T-helper 2 cell treated with Interferon-gamma antibody and Interleukin-4, amounts not matched to agents 5 μg/mL and 100 μg/mL, for 36 hours (primary cell): ENCODE measurements around the gene TRIM47.
"Not testable (repeated sequence)": the region's sequence is repeated elsewhere in the genome, so short reads cannot be mapped to it uniquely, and the experiment has no call there.

ENCODE experiments used
- DNase-seq: peaks from one replicate; pipeline ENCODE4 v3.0.0; 2021; ENCODE audit warnings: low spot score
- H3K27ac Mint-ChIP-seq: one replicate; pipeline ENCODE4 v1.8.0; 2021; ENCODE audit warnings: mild to moderate bottlenecking, mixed read lengths
- H3K27me3 Mint-ChIP-seq: one replicate; pipeline ENCODE4 v1.8.0; 2021; ENCODE audit warnings: low read depth, mixed read lengths
- H3K36me3 Mint-ChIP-seq: one replicate; pipeline ENCODE4 v1.8.0; 2021; ENCODE audit warnings: low read depth, mixed read lengths
- H3K4me1 Mint-ChIP-seq: one replicate; pipeline ENCODE4 v1.8.0; 2021; ENCODE audit warnings: low read depth, mixed read lengths
- H3K4me3 Mint-ChIP-seq: one replicate; pipeline ENCODE4 v1.8.0; 2022; ENCODE audit warnings: mild to moderate bottlenecking, moderate library complexity, mixed read lengths
- H3K9me3 Mint-ChIP-seq: one replicate; pipeline ENCODE4 v1.8.0; 2021; ENCODE audit warnings: mixed read lengths

The TRIM47 gene

GRCh38 chr17:75856062-75856756 is 22.2 kb downstream of the TRIM47 start:
- no peak overlapping the region for H3K4me3 Mint-ChIP-seq
- no peaks in the 10 kb centered on the region for H3K9me3 Mint-ChIP-seq
- H3K27me3 Mint-ChIP-seq: no peaks in the 10 kb centered on the region
- H3K27ac Mint-ChIP-seq: peak overlapping the region; percentile 88
- peaks cover 32% of the 10 kb centered on the region for H3K4me1 Mint-ChIP-seq
- DNase-seq: peak; percentile 7
- peaks cover 5% of the 10 kb centered on the region for H3K36me3 Mint-ChIP-seq

GRCh38 chr17:75855310-75856061 is 22.9 kb downstream of the TRIM47 start, which contains the start of gene WBP2:
Gene WBP2 (minus strand): TSS chr17:75855335. CDS start chr17:75855297, 38 bp downstream.
- Mint-ChIP-seq H3K4me3 (no peak within 1 kb of the TSS), H3K36me3 (peaks cover 7% of the 10 kb centered on the region), H3K27me3 (no peaks in the 10 kb centered on the region), H3K9me3 (no peaks in the 10 kb centered on the region), H3K4me1 (peaks cover 29% of the 10 kb centered on the region), H3K27ac (peak within 1 kb of the TSS; percentile 88)
- DNase-seq: peak; percentile 98

- Mint-ChIP-seq H3K36me3 (peaks cover 8% of the 10 kb centered on the region), H3K9me3 (no peaks in the 10 kb centered on the region), H3K4me1 (peaks cover 29% of the 10 kb centered on the region), H3K4me3 (no peak overlapping the region), H3K27ac (no peak overlapping the region), H3K27me3 (no peaks in the 10 kb centered on the region)
- DNase-seq: no peak
Measured at GRCh38 chr17:75854881-75855309, 23.5 kb downstream of the TRIM47 start.

GRCh38 chr17:75854101-75854748 is 24.2 kb downstream of the TRIM47 start:
- Mint-ChIP-seq H3K4me1 (peaks cover 26% of the 10 kb centered on the region), H3K9me3 (no peaks in the 10 kb centered on the region), H3K36me3 (peaks cover 14% of the 10 kb centered on the region), H3K27me3 (no peaks in the 10 kb centered on the region), H3K27ac (no peak overlapping the region), H3K4me3 (no peak overlapping the region)
- no peak for DNase-seq

GRCh38 chr17:75853433-75853832 is 24.9 kb downstream of the TRIM47 start:
- Mint-ChIP-seq H3K36me3 (peaks cover 17% of the 10 kb centered on the region), H3K4me3 (no peak overlapping the region), H3K4me1 (peaks cover 23% of the 10 kb centered on the region), H3K27me3 (no peaks in the 10 kb centered on the region), H3K27ac (peak overlapping the region; percentile 31), H3K9me3 (no peaks in the 10 kb centered on the region)
- no peak for DNase-seq

- Mint-ChIP-seq H3K36me3 (peaks cover 28% of the 10 kb centered on the region), H3K4me1 (peaks cover 19% of the 10 kb centered on the region)
- not testable (repeated sequence) for H3K9me3 Mint-ChIP-seq, DNase-seq, H3K27me3 Mint-ChIP-seq, H3K4me3 Mint-ChIP-seq, H3K27ac Mint-ChIP-seq
Measured at GRCh38 chr17:75851693-75851991, 26.7 kb downstream of the TRIM47 start.

GRCh38 chr17:75850928-75851692 is 27.3 kb downstream of the TRIM47 start:
- no peak overlapping the region for H3K27ac Mint-ChIP-seq
- H3K4me1 Mint-ChIP-seq: peaks cover 14% of the 10 kb centered on the region
- no peak for DNase-seq
- H3K36me3 Mint-ChIP-seq: peaks cover 32% of the 10 kb centered on the region
- H3K27me3 Mint-ChIP-seq: no peaks in the 10 kb centered on the region
- H3K4me3 Mint-ChIP-seq: no peak overlapping the region
- H3K9me3 Mint-ChIP-seq: no peaks in the 10 kb centered on the region

- no peak overlapping the region for H3K4me3 Mint-ChIP-seq
- no peak overlapping the region for H3K27ac Mint-ChIP-seq
- H3K36me3 Mint-ChIP-seq: peaks cover 40% of the 10 kb centered on the region
- peaks cover 22% of the 10 kb centered on the region for H3K4me1 Mint-ChIP-seq
- H3K27me3 Mint-ChIP-seq: no peaks in the 10 kb centered on the region
- no peaks in the 10 kb centered on the region for H3K9me3 Mint-ChIP-seq
- DNase-seq: no peak
Measured at GRCh38 chr17:75849724-75850123, 28.7 kb downstream of the TRIM47 start.

GRCh38 chr17:75849279-75849646 is 29.1 kb downstream of the TRIM47 start:
- Mint-ChIP-seq H3K36me3 (peaks cover 40% of the 10 kb centered on the region), H3K4me1 (peaks cover 20% of the 10 kb centered on the region), H3K4me3 (no peak overlapping the region), H3K27me3 (no peaks in the 10 kb centered on the region), H3K27ac (no peak overlapping the region), H3K9me3 (no peaks in the 10 kb centered on the region)
- no peak for DNase-seq

GRCh38 chr17:75848523-75849278 is 29.7 kb downstream of the TRIM47 start:
- H3K27ac Mint-ChIP-seq: peak overlapping the region; percentile 67
- DNase-seq: peak; percentile 61
- H3K36me3 Mint-ChIP-seq: peaks cover 42% of the 10 kb centered on the region

GRCh38 chr17:75847614-75848522 is 30.5 kb downstream of the TRIM47 start:
- H3K4me1 Mint-ChIP-seq: peaks cover 16% of the 10 kb centered on the region
- H3K27me3 Mint-ChIP-seq: no peaks in the 10 kb centered on the region
- no peaks in the 10 kb centered on the region for H3K9me3 Mint-ChIP-seq
- no peak overlapping the region for H3K4me3 Mint-ChIP-seq
- H3K36me3 Mint-ChIP-seq: peaks cover 46% of the 10 kb centered on the region
- DNase-seq: no peak
- peak overlapping the region; percentile 67 for H3K27ac Mint-ChIP-seq

More at GRCh38 chr17:75848523-75849278, 29.7 kb downstream of the TRIM47 start:
- Mint-ChIP-seq H3K4me3 (no peak overlapping the region), H3K27me3 (no peaks in the 10 kb centered on the region), H3K9me3 (no peaks in the 10 kb centered on the region), H3K4me1 (peaks cover 18% of the 10 kb centered on the region)

GRCh38 chr17:75846692-75847613 is 31.4 kb downstream of the TRIM47 start:
- Mint-ChIP-seq H3K36me3 (peaks cover 48% of the 10 kb centered on the region), H3K27ac (peak overlapping the region; percentile 36), H3K4me1 (peaks cover 16% of the 10 kb centered on the region), H3K27me3 (no peaks in the 10 kb centered on the region), H3K9me3 (no peaks in the 10 kb centered on the region), H3K4me3 (no peak overlapping the region)
- DNase-seq: no peak
